ENCODE data around the gene CHKB. TPM values are rescaled to one million over a fixed set of nuclear protein-coding genes. Genes with fewer than 3 reads are reported as not detected.

The CHKB gene, protein sequence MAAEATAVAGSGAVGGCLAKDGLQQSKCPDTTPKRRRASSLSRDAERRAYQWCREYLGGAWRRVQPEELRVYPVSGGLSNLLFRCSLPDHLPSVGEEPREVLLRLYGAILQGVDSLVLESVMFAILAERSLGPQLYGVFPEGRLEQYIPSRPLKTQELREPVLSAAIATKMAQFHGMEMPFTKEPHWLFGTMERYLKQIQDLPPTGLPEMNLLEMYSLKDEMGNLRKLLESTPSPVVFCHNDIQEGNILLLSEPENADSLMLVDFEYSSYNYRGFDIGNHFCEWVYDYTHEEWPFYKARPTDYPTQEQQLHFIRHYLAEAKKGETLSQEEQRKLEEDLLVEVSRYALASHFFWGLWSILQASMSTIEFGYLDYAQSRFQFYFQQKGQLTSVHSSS
- 10 to 100 TPM; 23.3 to 54.6 (median 35.6) TPM for total RNA-seq
- 10 to 100 TPM; 16.7 to 77.1 TPM for polyA plus RNA-seq
- long read RNA-seq, donor 1, transcript CHKB-212 (9 exons, 2,069 nt), result minor isoform, 14 of 90 reads
- long read RNA-seq, donor 1, transcript CHKB-201 (11 exons, 1,638 nt), result major isoform, 32 of 90 reads
- long read RNA-seq, donor 1, partial matches to known transcripts, result 25 of 90 reads
- long read RNA-seq, donor 1, other reads (novel, unspliced or antisense), result 16 of 90 reads
- long read RNA-seq, donor 2, transcript CHKB-201 (11 exons, 1,638 nt), result major isoform, 87 of 102 reads
- long read RNA-seq, donor 2, partial matches to known transcripts, result 10 of 102 reads
- long read RNA-seq, donor 2, other reads (novel, unspliced or antisense), result 1 of 102 reads
- long read RNA-seq, donor 3, transcript CHKB-212 (9 exons, 2,069 nt), result minor isoform, 8 of 48 reads
- long read RNA-seq, donor 3, transcript CHKB-201 (11 exons, 1,638 nt), result major isoform, 13 of 48 reads
- long read RNA-seq, donor 3, partial matches to known transcripts, result 11 of 48 reads
- long read RNA-seq, donor 3, other reads (novel, unspliced or antisense), result 15 of 48 reads

DNA sequence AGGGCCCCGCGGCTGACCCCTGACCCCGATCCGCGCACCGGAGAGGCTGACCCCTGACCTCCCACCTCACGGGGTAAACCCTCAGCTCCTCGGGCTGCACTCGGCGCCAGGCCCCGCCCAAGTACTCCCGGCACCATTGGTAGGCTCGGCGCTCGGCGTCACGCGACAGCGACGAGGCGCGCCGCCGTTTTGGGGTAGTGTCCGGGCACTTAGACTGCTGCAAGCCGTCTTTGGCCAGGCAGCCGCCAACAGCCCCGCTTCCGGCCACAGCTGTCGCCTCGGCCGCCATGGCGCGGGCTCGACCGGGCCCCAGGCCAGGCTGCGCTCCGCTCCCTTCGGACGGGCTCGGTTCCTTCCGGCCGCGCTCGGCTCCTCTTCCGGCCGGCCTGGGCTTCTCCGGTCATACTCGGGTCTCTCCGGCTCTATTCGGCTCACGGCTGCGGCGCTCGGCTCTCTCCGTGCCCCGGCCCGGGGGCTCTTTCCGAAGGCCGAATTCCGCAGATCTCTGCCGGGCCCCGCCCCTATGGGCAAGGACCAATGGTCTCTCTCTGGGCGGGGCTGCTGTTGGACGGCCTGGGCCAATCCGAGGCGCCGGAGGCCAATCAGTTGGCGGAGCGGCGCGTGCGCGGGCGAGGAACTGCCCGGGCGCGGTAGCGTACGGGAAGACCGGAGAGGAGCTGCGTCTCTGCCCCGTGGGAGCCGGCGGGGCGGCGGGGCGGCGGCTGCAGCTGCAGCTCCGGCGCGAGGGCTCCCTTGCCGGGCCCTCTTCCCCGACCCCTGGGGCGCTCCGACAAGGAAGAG, at the start of gene CHKB:
CHKB (minus strand) TSS at position 357 of the 801 bp plus-strand sequence; CDS start at position 289, 68 bp downstream.
- WGBS, 4 donors, result 0% methylated on average over 4 to 96 of the region's 96 CpGs
- H3K27me3 ChIP-seq, result no peaks in the 10 kb centered on the region
- H3K36me3 ChIP-seq, result peaks cover 0 to 26% (median 12%) of the 10 kb centered on the region in 9 donors
- H3K9me3 ChIP-seq, result no peaks in the 10 kb centered on the region
- DNase-seq (peak; percentile 99 to 100 (median 99)), ATAC-seq (peak; percentile 94 to 97 (median 96))
- intact Hi-C loops (cut with DNase I), result loop anchor here in 1 of 10 donors (1.0 to 5.0 kb wide), 3 partner anchors 19 to 75 kb away; partner anchors contain the start of genes LMF2 and NCAPH2
- TF ChIP-seq, protein P1, sequence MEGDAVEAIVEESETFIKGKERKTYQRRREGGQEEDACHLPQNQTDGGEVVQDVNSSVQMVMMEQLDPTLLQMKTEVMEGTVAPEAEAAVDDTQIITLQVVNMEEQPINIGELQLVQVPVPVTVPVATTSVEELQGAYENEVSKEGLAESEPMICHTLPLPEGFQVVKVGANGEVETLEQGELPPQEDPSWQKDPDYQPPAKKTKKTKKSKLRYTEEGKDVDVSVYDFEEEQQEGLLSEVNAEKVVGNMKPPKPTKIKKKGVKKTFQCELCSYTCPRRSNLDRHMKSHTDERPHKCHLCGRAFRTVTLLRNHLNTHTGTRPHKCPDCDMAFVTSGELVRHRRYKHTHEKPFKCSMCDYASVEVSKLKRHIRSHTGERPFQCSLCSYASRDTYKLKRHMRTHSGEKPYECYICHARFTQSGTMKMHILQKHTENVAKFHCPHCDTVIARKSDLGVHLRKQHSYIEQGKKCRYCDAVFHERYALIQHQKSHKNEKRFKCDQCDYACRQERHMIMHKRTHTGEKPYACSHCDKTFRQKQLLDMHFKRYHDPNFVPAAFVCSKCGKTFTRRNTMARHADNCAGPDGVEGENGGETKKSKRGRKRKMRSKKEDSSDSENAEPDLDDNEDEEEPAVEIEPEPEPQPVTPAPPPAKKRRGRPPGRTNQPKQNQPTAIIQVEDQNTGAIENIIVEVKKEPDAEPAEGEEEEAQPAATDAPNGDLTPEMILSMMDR (IDR thresholded peaks at IDR 0.05), result peak in 1 of 12 donors; percentile 3
- TF ChIP-seq POLR2A (IDR thresholded peaks at IDR 0.05), result peak; percentile 91 to 99
- peak within 1 kb of the TSS; percentile 90 to 100 (median 99) for H3K27ac ChIP-seq
- peaks cover 3 to 50% (median 32%) of the 10 kb centered on the region in 12 donors for H3K4me1 ChIP-seq
- H3K4me3 ChIP-seq, result peak within 1 kb of the TSS; percentile 56 to 95 (median 80)

DNA sequence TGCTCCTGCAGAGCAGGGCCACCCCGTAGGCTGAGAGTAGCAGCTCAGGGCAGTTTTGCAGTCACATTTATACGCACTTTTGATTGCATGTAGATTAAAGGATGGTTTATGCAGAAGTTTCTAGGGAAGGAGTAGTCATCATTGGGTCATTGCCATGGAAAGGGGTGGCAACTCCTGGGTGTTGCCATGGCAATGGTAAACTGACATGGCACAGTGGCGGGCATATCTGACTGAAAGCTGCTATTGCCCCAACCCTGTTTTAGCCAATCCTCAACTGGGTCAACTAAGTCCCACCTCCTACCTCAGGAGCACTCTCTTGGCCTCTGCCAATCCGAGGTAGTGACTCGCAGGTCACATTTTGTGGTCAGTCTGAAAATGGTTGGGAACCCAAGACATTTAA, 47.7 kb upstream of the CHKB start:
- Histone ChIP-seq H3K9me3 (no peaks in the 10 kb centered on the region), H3K4me3 (no peak overlapping the region), H3K36me3 (peaks cover 0 to 9% (median 0%) of the 10 kb centered on the region in 9 donors), H3K4me1 (peaks cover 0 to 26% (median 17%) of the 10 kb centered on the region in 12 donors), H3K27me3 (no peaks in the 10 kb centered on the region), H3K27ac (no peak overlapping the region)
- TF ChIP-seq, protein P1 (IDR thresholded peaks at IDR 0.05), result no peak
- TF ChIP-seq POLR2A (IDR thresholded peaks at IDR 0.05), result no peak
- no peak for DNase-seq
- intact Hi-C loops (cut with DNase I), result loop anchor here in 1 of 10 donors (5.0 kb wide), 1 partner anchor 42 kb away; the partner anchor contains the start of gene SHANK3
- 86 to 97% (median 92%) methylated on average over 5 of the region's 5 CpGs for WGBS, 4 donors
- ATAC-seq, result no peak

DNA sequence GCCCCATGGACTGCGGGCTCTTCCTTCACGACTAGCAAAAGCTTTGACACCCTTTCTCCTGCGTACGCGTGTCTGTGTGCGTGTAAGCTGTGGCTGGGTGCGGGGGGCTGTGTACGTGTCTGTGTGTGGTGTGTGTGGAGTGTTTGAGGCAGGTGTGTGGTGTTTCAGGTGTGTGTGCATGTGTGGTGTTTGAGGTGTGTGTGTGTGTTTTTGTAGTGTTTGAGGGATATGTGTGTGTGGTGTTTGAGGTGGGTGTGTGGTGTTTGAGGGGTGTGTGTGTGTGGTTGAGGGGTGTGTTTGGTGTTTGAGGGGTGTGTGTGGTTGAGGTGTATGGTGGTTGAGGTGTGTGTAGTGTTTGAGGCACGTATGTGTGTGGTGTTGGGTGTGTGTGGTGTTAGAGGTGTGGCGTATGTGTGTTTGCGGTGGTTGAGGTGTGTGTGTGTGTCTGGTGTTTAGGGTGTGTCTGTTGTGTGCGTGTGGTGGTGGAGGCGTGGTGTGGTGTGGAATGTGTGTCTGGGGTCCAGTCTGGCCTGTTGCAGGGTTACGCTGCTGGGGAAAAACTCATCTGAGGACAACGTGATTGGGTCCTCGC, 46.0 kb upstream of the CHKB start:
- intact Hi-C loops (cut with DNase I), result loop anchor here in 9 of 10 donors (5.0 kb wide), 5 partner anchors 44 to 84 kb away; partner anchors contain the start of gene SHANK3 (in 4 of the 9)
- WGBS, 4 donors, result 27 to 33% (median 30%) methylated on average over 16 of the region's 16 CpGs
- ATAC-seq, result peak in 1 of 4 donors; percentile 1

More for the DNA sequence above, 46.0 kb upstream of the CHKB start:
- TF ChIP-seq POLR2A (IDR thresholded peaks at IDR 0.05), result no peak
- TF ChIP-seq, protein P1 (IDR thresholded peaks at IDR 0.05), result no peak
- peaks cover 0 to 15% (median 0%) of the 10 kb centered on the region in 9 donors for H3K36me3 ChIP-seq
- peak overlapping the region in 11 of 12 donors; percentile 72 to 93 (median 85) for H3K27ac ChIP-seq
- H3K9me3 ChIP-seq, result no peaks in the 10 kb centered on the region
- H3K4me3 ChIP-seq, result peak overlapping the region; percentile 61 to 92 (median 82)
- H3K4me1 ChIP-seq, result peaks cover 0 to 26% (median 17%) of the 10 kb centered on the region in 12 donors
- no peak for DNase-seq
- H3K27me3 ChIP-seq, result no peaks in the 10 kb centered on the region
